GM12878 (cell line): ENCODE measurements around the gene ATP6V0A1.

Experiments used
- ATF7 ChIP-seq: fragments of 450-650 bp; IDR thresholded peaks from 2 replicates; pipeline ENCODE4 v1.6.1; 2016; ENCODE audit warnings: low read depth, mild to moderate bottlenecking
- EP300 ChIP-seq, 2 experiments: fragments of 150-350 bp in 1 of 2; IDR thresholded peaks; 2 replicates each; pipeline ENCODE4 v1.6.1; 2011 to 2012; ENCODE audit warnings: low read depth in 2 of 2, low read length in 2 of 2, borderline replicate concordance in 1 of 2, improper control_type of control experiment in 1 of 2, inconsistent platforms in 1 of 2; ENCODE audit not compliant: control insufficient read depth in 1 of 2
- ESRRA ChIP-seq: IDR thresholded peaks from 2 replicates; pipeline ENCODE4 v1.6.1; 2012; ENCODE audit warnings: mild to moderate bottlenecking, low read length, improper control_type of control experiment
- FOS ChIP-seq: IDR thresholded peaks from 3 replicates; pipeline ENCODE4 v1.6.1; 2011; ENCODE audit warnings: borderline replicate concordance; ENCODE audit not compliant: insufficient read length; ENCODE audit errors: extremely low read depth
- POLR2AphosphoS5 ChIP-seq: IDR thresholded peaks from 2 replicates; pipeline ENCODE4 v1.6.1; 2011; ENCODE audit warnings: mild to moderate bottlenecking, low read length, inconsistent platforms
- RELA ChIP-seq: fragments of 450-650 bp; IDR thresholded peaks from 2 replicates; pipeline ENCODE4 v1.8.0; 2014; ENCODE audit warnings: borderline replicate concordance; ENCODE audit not compliant: partially characterized antibody
- USF2 ChIP-seq: IDR thresholded peaks from 2 replicates; pipeline ENCODE4 v1.6.1; 2011; ENCODE audit warnings: low read depth, low read length, improper control_type of control experiment, borderline replicate concordance
- TF ChIP-seq, protein P1 (sequence below): IDR thresholded peaks from 2 replicates; pipeline ENCODE4 v1.6.1; 2012; ENCODE audit warnings: low read depth, low read length, improper control_type of control experiment
- TF ChIP-seq, protein P2 (sequence below), 3 experiments: IDR thresholded peaks in 2 of 3; conservative IDR thresholded peaks in 1 of 3; 2 replicates each; pipeline ENCODE4 v1.5.1; 2011; ENCODE audit warnings: low read depth in 3 of 3, low read length in 3 of 3, mild to moderate bottlenecking in 3 of 3, control low read depth in 2 of 3, moderate library complexity in 2 of 3, inconsistent platforms in 1 of 3, mixed read lengths in 1 of 3; ENCODE audit not compliant: control insufficient read depth in 2 of 3, insufficient read depth in 1 of 3; ENCODE audit errors: extremely low read depth in 1 of 3
- TF ChIP-seq, protein P3 (sequence below): fragments of 450-650 bp; formaldehyde crosslinking; IDR thresholded peaks from 2 replicates; pipeline ENCODE4 v1.4.0; 2020; ENCODE audit warnings: mild to moderate bottlenecking, moderate library complexity

GRCh38 chr17:42485680-42486079 is 27.0 kb downstream of the ATP6V0A1 start:
- TF ChIP-seq ESRRA = no peak
- no peak for TF ChIP-seq RELA
- TF ChIP-seq USF2 = no peak
- TF ChIP-seq FOS = no peak
- TF ChIP-seq, protein P1, sequence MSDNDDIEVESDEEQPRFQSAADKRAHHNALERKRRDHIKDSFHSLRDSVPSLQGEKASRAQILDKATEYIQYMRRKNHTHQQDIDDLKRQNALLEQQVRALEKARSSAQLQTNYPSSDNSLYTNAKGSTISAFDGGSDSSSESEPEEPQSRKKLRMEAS = no peak
- TF ChIP-seq, protein P2, sequence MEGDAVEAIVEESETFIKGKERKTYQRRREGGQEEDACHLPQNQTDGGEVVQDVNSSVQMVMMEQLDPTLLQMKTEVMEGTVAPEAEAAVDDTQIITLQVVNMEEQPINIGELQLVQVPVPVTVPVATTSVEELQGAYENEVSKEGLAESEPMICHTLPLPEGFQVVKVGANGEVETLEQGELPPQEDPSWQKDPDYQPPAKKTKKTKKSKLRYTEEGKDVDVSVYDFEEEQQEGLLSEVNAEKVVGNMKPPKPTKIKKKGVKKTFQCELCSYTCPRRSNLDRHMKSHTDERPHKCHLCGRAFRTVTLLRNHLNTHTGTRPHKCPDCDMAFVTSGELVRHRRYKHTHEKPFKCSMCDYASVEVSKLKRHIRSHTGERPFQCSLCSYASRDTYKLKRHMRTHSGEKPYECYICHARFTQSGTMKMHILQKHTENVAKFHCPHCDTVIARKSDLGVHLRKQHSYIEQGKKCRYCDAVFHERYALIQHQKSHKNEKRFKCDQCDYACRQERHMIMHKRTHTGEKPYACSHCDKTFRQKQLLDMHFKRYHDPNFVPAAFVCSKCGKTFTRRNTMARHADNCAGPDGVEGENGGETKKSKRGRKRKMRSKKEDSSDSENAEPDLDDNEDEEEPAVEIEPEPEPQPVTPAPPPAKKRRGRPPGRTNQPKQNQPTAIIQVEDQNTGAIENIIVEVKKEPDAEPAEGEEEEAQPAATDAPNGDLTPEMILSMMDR (IDR thresholded peaks at IDR 0.05 in 2 of 3, conservative IDR thresholded peaks at IDR 0.05 in 1 of 3; ENCODE audit: control insufficient read depth in 2 of 3, extremely low read depth in 1 of 3, insufficient read depth in 1 of 3, low read depth in 3 of 3, low read length in 3 of 3) = no peak
- no peak for TF ChIP-seq POLR2AphosphoS5
- TF ChIP-seq ATF7 = no peak
- no peak for TF ChIP-seq EP300 (IDR thresholded peaks at IDR 0.05; ENCODE audit: borderline replicate concordance in 1 of 2, control insufficient read depth in 1 of 2, low read depth in 2 of 2, low read length in 2 of 2)
- TF ChIP-seq, protein P3, sequence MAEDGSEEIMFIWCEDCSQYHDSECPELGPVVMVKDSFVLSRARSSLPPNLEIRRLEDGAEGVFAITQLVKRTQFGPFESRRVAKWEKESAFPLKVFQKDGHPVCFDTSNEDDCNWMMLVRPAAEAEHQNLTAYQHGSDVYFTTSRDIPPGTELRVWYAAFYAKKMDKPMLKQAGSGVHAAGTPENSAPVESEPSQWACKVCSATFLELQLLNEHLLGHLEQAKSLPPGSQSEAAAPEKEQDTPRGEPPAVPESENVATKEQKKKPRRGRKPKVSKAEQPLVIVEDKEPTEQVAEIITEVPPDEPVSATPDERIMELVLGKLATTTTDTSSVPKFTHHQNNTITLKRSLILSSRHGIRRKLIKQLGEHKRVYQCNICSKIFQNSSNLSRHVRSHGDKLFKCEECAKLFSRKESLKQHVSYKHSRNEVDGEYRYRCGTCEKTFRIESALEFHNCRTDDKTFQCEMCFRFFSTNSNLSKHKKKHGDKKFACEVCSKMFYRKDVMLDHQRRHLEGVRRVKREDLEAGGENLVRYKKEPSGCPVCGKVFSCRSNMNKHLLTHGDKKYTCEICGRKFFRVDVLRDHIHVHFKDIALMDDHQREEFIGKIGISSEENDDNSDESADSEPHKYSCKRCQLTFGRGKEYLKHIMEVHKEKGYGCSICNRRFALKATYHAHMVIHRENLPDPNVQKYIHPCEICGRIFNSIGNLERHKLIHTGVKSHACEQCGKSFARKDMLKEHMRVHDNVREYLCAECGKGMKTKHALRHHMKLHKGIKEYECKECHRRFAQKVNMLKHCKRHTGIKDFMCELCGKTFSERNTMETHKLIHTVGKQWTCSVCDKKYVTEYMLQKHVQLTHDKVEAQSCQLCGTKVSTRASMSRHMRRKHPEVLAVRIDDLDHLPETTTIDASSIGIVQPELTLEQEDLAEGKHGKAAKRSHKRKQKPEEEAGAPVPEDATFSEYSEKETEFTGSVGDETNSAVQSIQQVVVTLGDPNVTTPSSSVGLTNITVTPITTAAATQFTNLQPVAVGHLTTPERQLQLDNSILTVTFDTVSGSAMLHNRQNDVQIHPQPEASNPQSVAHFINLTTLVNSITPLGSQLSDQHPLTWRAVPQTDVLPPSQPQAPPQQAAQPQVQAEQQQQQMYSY (CRISPR knock-in tag) = no peak
